ENCODE results near the gene CNTNAP5.

CNTNAP5 gene

DNA sequence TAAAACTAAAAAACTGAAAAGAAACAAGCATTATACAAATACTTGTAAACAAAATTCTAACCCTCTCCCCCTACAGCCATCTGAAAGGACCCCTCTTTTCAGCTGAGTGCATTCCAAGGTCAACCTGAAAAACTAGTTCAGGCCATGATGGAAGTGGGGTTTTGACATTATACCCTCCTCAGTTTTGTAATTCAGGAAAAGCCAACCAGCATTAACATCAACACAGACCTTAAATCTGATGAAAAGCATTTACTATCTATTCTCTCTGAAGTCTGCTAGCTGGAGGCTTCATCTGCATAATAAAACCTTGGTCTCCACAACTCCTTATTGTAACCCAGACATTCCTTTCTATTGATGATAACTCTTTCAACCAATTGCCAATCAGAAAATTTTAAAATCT is 302.2 kb downstream of the CNTNAP5 start:
- TF ChIP-seq EZH2phosphoT487 (IDR thresholded peaks at IDR 0.05; ENCODE audit: low read depth) (no peak), CTCF (IDR thresholded peaks at IDR 0.05; ENCODE audit: low read depth, low read length) (no peak)
- Histone ChIP-seq H3K27ac (ENCODE audit: low read length) (no peak overlapping the region), H3K9ac (ENCODE audit: low read length) (no peak overlapping the region), H3K4me2 (ENCODE audit: low read length) (no peak overlapping the region), H4K20me1 (ENCODE audit: insufficient read depth, low read length) (no peaks in the 10 kb centered on the region), H3K36me3 (replicated peaks; ENCODE audit: low read depth, low read length) (no peaks in the 10 kb centered on the region), H3K79me2 (ENCODE audit: low read length) (no peaks in the 10 kb centered on the region), H3K4me3 (ENCODE audit: low read length) (no peak overlapping the region), H2AFZ (ENCODE audit: low read depth, low read length) (no peak overlapping the region), H3K9me3 (ENCODE audit: insufficient read depth, low read length) (no peaks in the 10 kb centered on the region), H3K4me1 (ENCODE audit: low read length) (no peaks in the 10 kb centered on the region), H3K27me3 (ENCODE audit: low read depth, low read length) (no peaks in the 10 kb centered on the region)

- H3K9ac ChIP-seq (ENCODE audit: low read length), result no peak overlapping the region
- no peaks in the 10 kb centered on the region for H3K9me3 ChIP-seq (ENCODE audit: insufficient read depth, low read length)
- TF ChIP-seq CTCF (IDR thresholded peaks at IDR 0.05; ENCODE audit: low read depth, low read length) (no peak), EZH2phosphoT487 (IDR thresholded peaks at IDR 0.05; ENCODE audit: low read depth) (no peak)
- H3K79me2 ChIP-seq (ENCODE audit: low read length), result no peaks in the 10 kb centered on the region
- no peaks in the 10 kb centered on the region for H3K27me3 ChIP-seq (ENCODE audit: low read depth, low read length)
- H3K36me3 ChIP-seq (replicated peaks; ENCODE audit: low read depth, low read length), result no peaks in the 10 kb centered on the region
- no peak overlapping the region for H3K4me3 ChIP-seq (ENCODE audit: low read length)
- no peak overlapping the region for H2AFZ ChIP-seq (ENCODE audit: low read depth, low read length)
- H3K4me2 ChIP-seq (ENCODE audit: low read length), result no peak overlapping the region
- no peaks in the 10 kb centered on the region for H4K20me1 ChIP-seq (ENCODE audit: insufficient read depth, low read length)
- no peak overlapping the region for H3K27ac ChIP-seq (ENCODE audit: low read length)
- no peaks in the 10 kb centered on the region for H3K4me1 ChIP-seq (ENCODE audit: low read length)
Observed at GRCh38 chr2:124328397-124328796, 303.3 kb downstream of the CNTNAP5 start.

DNA sequence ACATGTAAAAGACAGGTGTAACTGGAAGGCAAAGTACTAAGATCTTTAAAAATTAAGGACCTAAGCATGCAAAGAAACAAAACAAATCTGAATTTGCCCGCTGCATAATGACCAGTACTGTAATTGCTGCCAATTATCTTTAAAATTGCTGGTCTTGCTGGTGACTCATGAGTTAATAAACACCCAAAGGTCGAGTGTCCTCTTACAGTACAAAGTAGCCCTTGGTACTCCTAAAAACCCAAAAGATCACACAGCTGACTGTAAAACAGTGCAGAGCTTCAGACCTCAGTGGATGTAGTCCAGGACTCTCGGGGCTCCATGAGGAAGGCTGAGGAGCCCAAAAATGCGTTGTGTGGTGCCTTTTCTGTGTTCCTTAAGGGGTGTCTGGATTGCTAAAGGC is 308.7 kb downstream of the CNTNAP5 start:
- no peak for TF ChIP-seq CTCF (IDR thresholded peaks at IDR 0.05; ENCODE audit: low read depth, low read length)
- no peak for TF ChIP-seq EZH2phosphoT487 (IDR thresholded peaks at IDR 0.05; ENCODE audit: low read depth)
- Histone ChIP-seq H3K79me2 (ENCODE audit: low read length) (no peaks in the 10 kb centered on the region), H3K4me3 (ENCODE audit: low read length) (no peak overlapping the region), H3K4me1 (ENCODE audit: low read length) (no peaks in the 10 kb centered on the region), H2AFZ (ENCODE audit: low read depth, low read length) (no peak overlapping the region), H3K4me2 (ENCODE audit: low read length) (no peak overlapping the region), H3K36me3 (replicated peaks; ENCODE audit: low read depth, low read length) (no peaks in the 10 kb centered on the region), H3K9me3 (ENCODE audit: insufficient read depth, low read length) (no peaks in the 10 kb centered on the region), H3K27ac (ENCODE audit: low read length) (no peak overlapping the region), H3K27me3 (ENCODE audit: low read depth, low read length) (no peaks in the 10 kb centered on the region), H3K9ac (ENCODE audit: low read length) (no peak overlapping the region), H4K20me1 (ENCODE audit: insufficient read depth, low read length) (no peaks in the 10 kb centered on the region)

DNA sequence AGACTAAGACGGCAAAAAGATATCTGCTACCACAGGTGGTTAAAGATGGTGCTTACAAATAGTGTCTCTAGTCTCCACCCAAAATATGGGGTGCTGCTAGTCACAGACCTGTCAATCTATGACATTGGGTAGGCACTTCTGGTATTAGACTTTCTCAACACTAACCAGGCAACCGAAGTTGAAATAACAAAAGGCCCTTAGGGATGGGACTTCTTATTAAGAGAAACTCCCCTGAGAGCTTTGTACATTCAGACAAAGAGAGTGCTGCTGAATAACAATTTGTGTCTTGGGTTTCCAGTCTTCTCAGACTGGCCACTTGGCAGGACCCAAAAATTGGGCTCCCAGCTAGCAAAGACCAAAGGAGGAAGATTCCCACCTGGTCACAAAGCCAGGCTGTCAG is 310.0 kb downstream of the CNTNAP5 start:
- Histone ChIP-seq H3K36me3 (replicated peaks; ENCODE audit: low read depth, low read length) (no peaks in the 10 kb centered on the region), H3K4me1 (ENCODE audit: low read length) (no peaks in the 10 kb centered on the region), H3K9me3 (ENCODE audit: insufficient read depth, low read length) (no peaks in the 10 kb centered on the region), H2AFZ (ENCODE audit: low read depth, low read length) (no peak overlapping the region), H3K27ac (ENCODE audit: low read length) (no peak overlapping the region), H3K4me2 (ENCODE audit: low read length) (no peak overlapping the region), H3K4me3 (ENCODE audit: low read length) (no peak overlapping the region), H3K9ac (ENCODE audit: low read length) (no peak overlapping the region), H3K27me3 (ENCODE audit: low read depth, low read length) (no peaks in the 10 kb centered on the region), H3K79me2 (ENCODE audit: low read length) (no peaks in the 10 kb centered on the region), H4K20me1 (ENCODE audit: insufficient read depth, low read length) (no peaks in the 10 kb centered on the region)
- TF ChIP-seq EZH2phosphoT487 (IDR thresholded peaks at IDR 0.05; ENCODE audit: low read depth), result no peak
- TF ChIP-seq CTCF (IDR thresholded peaks at IDR 0.05; ENCODE audit: low read depth, low read length), result no peak
